DMS114 treated with DMSO at 0.1 percent for 48 hours (cell line): ENCODE results near the gene GPR63.

Source experiments
- DNase-seq: peaks from one replicate; lab custom pipeline; 2025; ENCODE audit not compliant: unreplicated experiment; lab: John Stamatoyannopoulos, UW

Gene GPR63

GRCh38 chr6:96760153-96760687 is 77.1 kb downstream of the GPR63 start:
- no peak for DNase-seq

DNA sequence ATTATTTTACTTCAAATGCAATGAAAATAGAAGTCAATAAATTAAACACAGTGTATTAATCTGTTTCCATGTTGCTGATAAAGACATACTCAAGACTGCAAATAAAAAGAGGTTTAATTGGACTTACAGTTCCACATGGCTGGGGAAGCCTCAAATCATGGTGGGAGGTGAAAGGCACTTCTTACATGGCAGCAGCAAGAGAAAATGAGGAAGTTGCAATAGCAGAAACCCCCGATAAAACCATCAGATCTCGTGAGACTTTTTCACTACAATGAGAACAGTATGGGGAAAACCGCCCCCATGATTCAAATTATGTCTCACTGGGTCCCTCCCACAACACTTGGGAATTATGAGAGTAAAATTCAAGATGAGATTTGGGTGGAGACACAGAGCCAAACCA is 82.2 kb downstream of the GPR63 start:
- DNase-seq = no peak

GRCh38 chr6:96749891-96750290 is 87.4 kb downstream of the GPR63 start:
- DNase-seq = no peak
